Suprapubic skin (tissue), 4 donors: Measurements from ENCODE around the gene FKBP7.

Source experiments
- POLR2A ChIP-seq, 2 donors: fragments of 450-650 bp; IDR thresholded peaks; one replicate each; pipeline ENCODE4 v1.6.1; 2017; ENCODE audit warnings: antibody characterized with exemption in 2 of 2, mild to moderate bottlenecking in 2 of 2, moderate library complexity in 2 of 2
- POLR2AphosphoS5 ChIP-seq, 3 donors: sonication (generic); formaldehyde crosslinking; IDR thresholded peaks; one replicate each; pipeline ENCODE4 v1.6.1; 2017; ENCODE audit warnings: antibody characterized with exemption in 3 of 3
- TF ChIP-seq, protein P1 (sequence below), 2 donors: fragments of 200-600 bp in 1 of 2; fragments of 450-650 bp in 1 of 2; sonication (generic) in 1 of 2; IDR thresholded peaks; one replicate each; pipeline ENCODE4 v1.5.1; 2016 to 2019; ENCODE audit warnings: antibody characterized with exemption in 2 of 2, mild to moderate bottlenecking in 1 of 2, moderate library complexity in 1 of 2

DNA sequence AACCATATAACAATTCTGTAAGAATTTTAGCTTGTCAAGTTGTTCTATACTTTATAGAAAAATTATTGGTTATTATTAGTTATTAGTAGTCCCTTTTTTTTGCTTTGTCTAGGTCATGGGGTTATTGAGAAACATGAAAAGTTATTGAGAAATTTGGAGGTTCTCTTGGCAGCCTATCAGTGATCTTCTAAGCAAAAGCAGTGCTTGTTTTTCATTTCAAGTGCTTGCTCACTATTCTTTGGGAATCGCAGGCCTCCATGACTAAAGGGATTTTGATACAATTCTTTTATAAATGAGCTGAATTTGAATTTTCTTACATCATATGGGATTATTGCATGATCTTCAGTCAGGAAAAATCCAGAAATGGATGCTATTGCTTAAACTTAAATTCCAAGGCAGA is 27.7 kb upstream of the FKBP7 start:
- TF ChIP-seq, protein P1, sequence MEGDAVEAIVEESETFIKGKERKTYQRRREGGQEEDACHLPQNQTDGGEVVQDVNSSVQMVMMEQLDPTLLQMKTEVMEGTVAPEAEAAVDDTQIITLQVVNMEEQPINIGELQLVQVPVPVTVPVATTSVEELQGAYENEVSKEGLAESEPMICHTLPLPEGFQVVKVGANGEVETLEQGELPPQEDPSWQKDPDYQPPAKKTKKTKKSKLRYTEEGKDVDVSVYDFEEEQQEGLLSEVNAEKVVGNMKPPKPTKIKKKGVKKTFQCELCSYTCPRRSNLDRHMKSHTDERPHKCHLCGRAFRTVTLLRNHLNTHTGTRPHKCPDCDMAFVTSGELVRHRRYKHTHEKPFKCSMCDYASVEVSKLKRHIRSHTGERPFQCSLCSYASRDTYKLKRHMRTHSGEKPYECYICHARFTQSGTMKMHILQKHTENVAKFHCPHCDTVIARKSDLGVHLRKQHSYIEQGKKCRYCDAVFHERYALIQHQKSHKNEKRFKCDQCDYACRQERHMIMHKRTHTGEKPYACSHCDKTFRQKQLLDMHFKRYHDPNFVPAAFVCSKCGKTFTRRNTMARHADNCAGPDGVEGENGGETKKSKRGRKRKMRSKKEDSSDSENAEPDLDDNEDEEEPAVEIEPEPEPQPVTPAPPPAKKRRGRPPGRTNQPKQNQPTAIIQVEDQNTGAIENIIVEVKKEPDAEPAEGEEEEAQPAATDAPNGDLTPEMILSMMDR (IDR thresholded peaks at IDR 0.05): no peak
- TF ChIP-seq POLR2AphosphoS5 (IDR thresholded peaks at IDR 0.05) (no peak), POLR2A (IDR thresholded peaks at IDR 0.05) (no peak)
